HG02588 (cell line): ENCODE results near the gene STK17B.
"Not testable (repeated sequence)": the region's sequence is repeated elsewhere in the genome, so short reads cannot be mapped to it uniquely, and the experiment has no call there.

Experiments used
- ATAC-seq: cut with Tn5 transposase; IDR thresholded peaks from one replicate; pipeline ENCODE4 v1.9.1; 2021; ENCODE audit warnings: mild to moderate bottlenecking, moderate library complexity; ENCODE audit not compliant: unreplicated experiment

Gene STK17B

DNA sequence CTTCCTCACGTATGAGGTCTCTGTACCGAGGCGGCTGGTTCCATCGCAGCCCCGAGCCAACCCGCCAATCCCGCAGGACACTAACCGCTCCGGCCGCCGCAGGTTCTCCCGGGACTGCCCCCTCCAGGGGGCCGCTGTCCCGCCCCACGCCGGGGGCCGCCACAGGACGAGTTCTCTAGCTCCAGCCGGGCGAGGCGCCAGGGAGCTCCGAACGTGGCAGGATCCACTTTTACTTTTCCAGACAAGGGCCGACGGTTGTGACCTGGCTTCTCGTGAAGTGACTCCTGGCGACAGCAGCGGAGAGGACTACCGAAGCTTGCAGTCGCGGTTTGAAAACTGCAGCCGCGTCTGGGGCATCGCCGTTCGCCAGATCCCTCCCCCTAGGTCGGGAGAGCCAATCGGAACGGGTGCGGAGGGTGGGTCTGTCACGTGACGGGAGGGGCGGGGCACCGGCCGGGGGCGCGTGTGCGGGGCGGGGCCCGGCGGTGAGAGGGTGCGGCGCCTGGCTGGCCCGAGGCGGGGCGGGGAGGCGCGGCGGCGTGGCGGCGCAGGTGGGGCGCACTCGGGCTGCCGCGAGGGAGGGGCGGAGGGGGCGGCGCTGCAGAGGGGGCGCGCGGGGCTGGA, at the start of gene STK17B:
Gene STK17B, minus strand, starts transcription at position 331 of the 624 bp plus-strand sequence. CDS start 8,195 bp downstream, outside the sequence.
- ATAC-seq = peak; percentile 51

DNA sequence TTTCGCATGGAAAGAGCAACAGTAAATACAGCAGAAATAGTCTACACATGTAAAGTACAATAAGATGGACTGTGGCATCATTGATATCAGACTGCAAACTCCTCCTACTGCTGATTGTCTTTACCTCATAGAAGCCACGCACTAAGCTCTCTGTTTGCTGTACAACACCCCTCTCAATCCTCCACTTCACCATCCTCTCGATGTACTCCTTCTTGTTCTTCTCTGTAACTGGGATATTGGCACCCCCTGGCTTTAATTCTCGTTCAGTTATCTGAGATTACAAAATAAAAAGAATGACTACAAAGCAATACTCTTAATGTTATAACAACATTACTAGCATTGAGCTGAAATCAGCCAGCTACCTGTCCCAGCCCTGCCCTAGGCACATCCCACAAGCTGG, 49.3 kb upstream of the STK17B start:
- no peak for ATAC-seq

DNA sequence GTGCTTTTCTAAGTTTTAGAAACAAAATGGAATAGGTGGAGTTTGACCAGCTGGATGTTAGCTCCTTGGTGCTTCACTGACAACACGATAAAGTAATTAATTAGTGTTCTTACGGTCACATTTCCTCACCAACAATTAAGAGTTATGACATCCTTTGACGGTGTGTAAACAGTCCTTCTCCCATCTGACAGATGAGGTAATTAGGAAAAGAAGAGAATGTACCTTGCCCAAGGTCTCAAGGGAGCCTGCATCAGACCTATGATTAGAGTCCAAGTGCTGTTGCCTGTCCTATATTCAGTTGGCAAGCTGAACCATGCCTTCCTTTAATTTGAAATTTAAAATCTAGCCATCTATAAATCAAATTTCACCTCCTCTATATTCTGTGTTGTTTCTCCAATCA, 48.3 kb upstream of the STK17B start:
- ATAC-seq = no peak

DNA sequence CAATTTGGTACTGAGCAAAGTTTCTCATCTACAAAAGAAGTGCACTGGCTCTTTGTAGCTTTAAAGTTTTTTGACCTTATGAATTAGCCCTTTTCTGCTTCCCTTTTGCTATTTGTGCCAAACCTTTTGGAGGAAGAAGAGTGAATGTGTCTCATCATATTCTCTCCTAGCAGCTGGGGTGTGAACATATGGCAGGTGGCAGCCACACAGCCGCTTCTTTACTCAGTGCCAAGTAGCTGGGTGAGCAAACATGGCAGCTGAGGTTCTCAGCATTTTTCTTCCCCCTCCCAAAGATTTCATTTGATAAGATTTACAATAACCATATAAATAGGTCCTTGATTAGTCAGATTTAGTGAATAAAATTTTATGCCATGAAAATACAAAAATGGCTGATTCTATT, 46.7 kb upstream of the STK17B start:
- ATAC-seq = no peak

DNA sequence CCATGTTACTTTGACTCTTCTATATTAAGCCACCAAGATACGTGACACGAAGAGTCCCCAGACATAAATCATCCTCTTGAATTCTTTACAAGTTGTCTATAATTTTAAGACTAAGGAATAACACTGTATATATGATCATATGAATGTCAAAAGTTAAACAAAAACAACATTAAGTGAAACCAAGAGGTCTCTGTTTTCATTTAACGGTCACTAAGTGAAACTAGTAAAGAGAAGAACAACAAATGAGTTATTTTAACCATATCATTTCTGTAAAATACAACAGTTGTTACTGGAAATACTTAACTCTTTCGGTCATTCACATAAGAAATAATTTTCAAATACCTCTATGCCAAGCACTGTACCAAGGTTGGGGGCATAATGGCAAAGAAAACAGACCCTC, 45.7 kb upstream of the STK17B start:
- ATAC-seq = no peak

DNA sequence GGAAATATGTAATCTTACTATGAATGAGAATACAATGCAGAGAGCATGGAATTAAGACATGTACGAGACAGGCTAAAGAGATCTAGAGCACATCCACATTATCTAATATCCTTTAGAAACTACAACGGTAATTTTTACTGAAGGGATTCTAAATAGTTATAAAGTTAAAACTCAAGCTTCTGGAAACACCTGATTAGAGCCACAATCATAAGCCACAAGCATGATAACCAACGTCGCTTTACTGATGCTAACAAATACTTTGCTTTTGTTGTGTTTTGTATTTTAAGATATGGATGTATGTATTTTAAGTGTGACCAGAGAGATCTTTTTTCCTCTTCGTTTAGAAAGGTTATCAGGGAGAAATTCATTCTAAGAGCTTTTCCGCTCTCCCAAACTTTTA, 44.0 kb upstream of the STK17B start:
- ATAC-seq = no peak

DNA sequence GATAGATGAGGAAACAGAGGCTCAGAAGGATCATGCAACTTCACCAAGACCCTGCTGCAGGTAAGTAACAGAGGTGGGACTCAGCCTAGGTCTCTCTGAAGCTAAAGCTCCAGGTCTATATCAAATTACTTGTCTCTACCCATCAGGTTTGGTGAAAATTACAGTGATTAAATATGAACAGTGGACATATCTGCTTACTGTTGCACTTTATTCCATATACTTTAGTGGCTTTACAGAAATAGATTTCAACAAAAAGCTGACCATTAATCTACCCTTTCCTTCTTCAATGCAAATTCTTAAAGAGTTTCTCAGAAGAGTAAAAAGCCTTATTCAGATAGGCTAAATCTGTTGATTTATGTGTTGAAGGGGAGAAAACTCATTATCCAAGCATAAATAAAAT, 42.8 kb upstream of the STK17B start:
- ATAC-seq = no peak

DNA sequence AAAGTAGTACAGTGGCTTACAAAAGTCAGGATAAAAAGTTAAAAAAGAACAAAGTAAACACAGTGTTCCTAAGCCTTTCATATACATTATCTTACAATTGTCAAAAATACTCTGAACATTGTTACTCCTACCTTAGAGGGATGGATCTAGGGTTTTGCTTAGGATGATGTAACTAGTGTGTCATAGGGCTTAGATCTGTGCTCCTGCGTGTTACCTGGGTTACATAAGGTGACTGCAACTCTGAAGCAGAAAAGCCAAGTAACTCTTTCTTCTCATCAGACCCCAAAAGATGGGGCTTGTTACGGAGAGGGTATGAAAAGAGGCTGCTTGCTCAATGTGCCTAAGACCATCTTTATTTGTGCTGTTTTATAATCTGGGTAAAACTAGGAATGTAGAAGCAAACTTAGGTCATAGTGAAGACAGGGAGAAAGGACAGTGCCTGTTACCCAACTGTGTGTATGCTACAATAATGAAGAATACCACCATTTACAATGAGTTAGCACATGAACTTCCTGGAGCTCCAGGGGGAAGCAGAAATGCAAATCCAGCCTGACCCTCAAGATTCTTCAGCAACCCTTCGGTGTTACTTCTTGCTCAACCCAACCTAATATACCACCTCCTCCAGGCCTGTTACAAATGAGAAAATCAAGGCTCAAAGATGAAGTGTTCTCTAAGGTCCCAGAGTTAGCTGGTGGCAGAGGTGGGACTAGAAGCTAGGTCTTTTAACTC, 42.0 kb upstream of the STK17B start:
- no peak for ATAC-seq

DNA sequence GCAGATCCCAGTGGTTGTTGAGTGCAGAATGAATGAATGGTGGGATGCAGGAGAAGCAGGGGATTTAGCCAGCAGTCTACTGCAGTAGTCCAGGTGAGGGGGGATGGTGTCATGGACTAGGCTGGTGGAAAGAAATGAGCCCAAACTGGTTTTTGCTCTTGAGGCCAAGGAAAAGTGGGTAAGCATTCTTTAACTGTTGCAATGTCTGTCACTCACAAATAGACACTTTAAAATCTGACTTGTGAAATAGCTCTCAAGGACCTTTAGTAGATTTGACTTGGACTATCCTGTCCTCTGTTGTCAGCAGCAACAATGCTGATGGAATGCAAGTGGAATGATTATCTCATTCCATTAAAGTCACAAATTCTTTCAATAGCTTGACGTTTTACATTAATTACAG, 37.5 kb upstream of the STK17B start:
- ATAC-seq = no peak

DNA sequence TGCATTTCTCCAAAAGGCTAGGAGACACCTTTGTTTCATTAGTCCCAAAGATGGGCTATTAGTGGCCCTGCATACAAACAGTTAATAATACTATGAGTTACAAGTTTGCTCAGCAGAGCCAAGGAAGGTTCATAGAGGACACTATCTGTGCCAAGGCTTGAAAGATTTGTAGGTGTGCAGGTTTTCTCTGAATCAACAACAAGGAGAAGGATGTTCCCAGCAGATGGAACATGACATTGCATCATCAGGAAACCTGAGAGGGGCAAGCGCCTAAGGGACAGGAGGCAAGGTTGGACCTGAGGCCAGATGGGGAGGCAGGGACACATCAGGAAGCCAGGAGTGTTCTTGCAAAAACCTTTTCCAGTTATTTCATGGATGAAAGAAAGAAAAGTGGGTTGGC, 35.4 kb upstream of the STK17B start:
- no peak for ATAC-seq

DNA sequence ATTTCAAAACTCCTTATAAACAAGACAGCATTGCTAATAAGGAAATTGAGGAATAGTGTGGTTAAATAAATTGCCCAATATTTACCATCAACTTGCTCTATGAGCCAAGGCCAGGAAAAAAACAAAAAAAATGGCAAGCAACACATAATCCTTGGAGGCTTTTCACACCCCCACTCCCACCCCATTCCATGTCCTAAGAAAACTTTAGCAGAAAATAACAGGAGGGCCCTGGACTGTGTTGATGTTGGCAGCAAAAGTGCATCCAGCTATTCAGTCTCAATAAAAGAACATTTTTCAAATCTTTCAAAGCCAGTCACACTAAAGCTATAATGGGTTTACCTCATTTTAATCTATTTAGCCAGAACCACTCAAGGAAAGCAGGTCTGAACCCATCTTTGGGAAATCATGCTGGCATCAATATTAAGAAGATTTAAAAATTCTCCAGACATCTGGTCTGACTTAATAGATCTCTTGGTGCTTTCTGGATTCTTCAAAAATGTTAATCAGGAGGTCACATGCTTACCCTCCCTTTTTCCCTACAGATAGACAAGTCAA, 34.6 kb upstream of the STK17B start:
- no peak for ATAC-seq

DNA sequence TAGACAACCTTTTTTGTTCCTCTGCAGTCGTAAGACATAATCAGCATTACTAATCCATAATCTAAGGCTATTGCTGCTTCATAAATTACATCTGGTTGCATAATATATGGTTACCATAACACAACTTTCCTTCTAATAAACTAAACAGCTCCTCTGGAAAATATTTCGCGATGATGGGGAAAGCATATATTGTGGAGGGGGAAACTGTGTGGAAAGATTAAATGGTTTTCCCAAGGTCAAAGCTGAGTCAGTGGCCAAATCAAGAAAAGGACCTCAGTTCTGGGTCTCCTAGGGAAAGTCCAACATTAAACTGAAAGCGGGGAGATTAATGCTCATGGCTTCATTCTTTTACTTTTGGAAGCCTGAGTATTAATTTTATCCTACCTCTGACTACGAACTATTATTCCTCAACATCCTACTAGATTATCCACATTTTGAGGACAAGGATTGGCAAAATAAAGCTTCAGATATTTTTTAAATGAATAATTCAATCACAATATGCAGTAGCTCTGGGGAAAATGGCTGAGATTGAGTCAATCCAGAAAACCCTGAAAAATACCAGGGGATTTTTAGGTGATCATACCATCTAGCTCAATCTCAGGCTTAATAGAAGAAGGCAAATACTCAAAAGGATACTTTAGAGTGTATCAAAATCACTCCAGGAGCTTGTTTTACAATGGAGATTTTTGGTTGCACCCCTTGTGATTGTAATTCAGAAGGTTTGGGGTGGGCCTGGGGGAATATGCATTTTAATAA, 33.8 kb upstream of the STK17B start:
- ATAC-seq = no peak

DNA sequence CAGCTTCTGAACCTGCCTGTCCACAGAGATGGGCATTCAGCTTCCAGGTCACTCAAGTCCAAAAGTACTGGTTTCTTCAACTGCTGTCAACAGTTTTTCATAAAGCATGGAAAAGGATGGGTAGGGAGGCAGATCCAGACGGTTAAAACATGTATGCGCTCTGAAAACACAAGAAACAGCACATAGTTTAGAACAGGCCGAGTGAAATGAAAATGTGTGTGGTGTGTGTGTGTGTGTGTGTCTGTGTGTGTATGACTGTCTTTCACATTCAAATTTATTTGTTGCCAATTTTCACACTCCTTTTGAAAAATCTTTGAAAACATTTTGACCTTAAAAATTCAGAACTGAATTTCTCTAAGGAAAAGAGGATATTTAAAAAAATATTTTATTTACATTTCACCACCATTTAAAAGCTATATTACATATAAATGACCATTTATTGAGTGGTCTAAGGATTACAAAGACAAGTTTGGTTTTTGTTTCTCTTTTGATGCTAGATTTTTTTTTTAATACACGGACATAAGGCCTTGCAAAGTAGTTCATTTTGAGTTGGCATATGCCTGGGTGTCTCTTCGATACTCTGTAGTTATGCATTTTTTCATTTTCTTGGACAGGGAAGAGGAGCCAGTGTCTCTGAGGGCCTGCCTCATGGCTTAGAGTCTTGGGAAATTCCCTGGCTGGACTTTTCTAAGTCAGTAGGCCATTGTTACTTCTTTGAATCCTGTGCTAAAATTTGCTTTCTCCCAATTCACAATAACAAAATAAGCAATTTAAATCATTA, 30.0 kb upstream of the STK17B start:
- ATAC-seq = no peak

DNA sequence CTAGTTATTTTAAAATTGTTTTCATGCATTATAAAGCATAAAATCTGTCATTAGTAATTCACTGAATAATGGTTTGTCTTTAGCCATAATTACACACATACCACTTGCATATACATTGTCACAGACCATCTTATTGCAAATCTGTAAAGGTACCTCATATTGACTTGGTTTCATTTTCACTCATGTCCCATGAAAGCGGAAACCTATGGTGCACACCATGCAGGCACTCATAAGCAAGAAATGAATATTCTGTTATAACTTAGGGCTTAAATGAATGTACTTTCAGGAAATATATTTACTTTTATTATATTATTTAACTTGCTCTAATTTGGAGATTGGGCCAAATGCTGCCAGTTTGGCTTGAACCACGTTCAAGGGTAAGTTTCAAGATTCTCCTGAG, 29.2 kb upstream of the STK17B start:
- peak; percentile 96 for ATAC-seq

DNA sequence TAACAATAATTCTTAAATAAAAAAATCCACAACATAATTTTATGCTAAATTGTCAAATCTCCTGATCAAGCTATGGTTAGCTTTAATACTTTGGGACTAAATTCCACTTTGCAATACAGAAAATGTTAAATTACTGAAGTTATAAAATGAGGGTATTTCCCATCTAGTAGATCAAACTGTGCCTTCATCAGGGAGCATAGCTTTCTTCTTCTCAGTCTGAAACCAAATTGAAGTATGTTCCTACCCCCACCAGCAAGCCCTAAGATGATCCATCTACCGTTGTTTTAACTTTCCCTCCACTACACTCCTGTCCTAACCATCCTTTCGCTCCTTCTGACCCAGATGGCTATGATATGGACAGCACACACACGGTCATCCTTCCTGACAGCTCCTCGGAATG, 24.4 kb upstream of the STK17B start:
- ATAC-seq = no peak

DNA sequence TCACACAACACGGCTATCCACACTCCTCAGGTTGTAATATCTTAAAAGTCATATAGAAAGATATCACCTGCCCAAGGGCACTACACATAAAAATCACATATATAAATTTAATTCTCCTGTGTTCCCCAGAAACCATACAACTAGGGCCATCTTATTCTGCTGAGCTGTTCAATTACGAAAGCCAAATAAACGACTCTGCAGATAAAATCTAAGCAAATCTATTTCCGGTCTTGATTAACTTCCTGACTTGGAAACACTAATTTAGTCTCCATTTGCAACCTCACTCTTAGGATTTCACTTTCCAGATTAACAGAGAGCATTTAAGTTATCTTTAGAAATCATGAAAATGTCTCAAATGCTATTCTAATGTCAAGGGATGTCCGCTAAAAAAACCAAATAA, 23.9 kb upstream of the STK17B start:
- no peak for ATAC-seq

DNA sequence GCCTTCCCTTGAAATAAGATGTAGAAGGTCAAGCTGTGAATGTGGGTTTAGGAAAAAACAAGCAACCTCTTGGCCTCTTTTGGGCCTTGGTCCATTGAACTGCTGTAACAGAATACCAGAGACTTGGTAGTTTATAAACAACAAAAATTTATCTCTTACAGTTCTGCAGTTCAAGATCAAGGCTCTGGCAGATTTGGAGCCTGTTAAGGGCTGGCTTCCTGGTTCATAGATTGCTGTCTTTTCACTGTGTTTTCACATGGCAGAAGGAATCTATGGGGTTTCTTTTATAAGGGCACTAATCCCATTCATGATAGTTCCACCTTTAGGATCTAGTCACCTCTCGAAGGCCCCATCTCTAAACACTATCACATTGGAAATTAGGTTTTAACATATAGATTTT, 20.2 kb upstream of the STK17B start:
- no peak for ATAC-seq

DNA sequence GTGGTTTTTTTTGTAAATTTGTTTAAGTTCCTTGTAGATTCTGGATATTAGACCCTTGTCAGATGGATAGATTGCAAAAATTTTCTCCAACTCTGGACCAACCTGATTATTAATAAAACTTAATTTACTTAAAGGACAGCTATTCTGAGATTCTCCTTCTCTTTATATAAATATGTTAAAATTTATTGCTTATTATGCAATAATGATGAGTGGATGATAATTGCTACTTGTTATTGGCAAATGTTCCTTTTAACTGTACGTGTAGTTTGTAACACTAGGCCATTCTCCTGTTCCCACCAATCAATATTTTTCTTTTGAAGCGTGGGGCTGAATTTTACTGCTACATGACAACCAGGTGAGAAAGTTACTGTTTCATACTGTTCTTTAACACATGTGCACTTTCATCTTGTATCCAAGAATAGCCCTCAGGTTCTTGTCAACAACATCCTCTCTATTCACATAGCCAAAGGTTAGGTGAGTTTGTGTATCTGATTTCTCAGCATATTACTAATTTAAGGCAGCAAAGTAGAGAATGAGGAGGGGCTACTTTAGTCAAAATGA, 16.6 kb upstream of the STK17B start:
- ATAC-seq = peak; percentile 60

DNA sequence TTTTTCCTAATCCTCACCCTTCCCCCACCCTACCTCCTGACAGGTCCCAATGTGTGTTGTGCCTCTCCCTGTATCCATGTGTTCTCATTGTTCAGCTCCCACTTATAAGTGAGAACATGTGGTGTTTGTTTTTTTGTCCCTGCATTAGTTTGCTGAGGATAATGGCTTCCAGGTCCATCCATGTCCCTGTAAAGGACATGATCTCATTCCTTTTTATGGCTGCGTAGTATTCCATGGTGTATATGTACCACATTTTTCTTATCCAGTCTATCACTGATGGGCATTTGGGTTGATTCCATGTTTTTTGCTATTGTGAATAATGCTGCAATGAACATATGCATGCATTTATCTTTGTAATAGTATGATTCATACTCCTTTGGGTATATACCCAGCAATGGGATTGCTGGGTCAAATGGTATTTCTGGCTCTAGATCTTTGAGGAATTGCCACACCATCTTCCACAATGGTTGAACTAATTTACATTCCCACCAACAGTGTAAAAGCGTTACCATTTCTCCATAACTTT, 15.9 kb upstream of the STK17B start:
- ATAC-seq = not testable (repeated sequence)

DNA sequence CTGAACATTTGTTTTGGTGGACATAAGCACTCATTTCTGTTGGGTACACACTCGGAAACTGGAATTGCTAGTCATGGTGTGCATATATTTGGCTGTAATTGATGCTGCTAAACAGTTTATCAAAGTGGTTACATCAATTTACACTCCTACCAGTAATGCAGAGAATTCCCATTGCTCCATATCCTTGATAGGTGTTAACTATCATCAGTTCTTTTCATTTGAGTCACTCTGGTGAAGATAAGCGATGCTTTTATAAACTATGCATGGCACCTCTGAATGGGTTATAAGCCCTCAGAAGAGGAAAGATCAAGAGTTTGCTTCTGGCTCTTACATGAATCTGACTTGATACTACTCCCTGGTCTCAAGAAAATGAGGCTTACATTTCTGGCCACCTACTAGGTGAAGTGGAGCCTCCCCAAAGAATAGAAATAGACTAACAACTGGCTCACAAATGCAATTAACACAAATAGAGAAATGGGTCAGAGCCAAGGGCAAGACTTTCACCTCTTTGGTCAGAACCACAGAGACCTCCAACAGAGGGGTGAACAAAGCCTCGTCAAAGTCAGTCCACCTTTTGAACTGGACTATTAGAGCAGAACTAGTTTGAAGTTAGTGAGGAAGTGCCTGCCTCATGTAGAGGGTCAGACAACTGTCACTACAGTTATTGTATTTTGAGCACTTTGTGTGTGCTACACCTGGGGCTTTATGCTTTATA, 15.0 kb upstream of the STK17B start:
- ATAC-seq = no peak
